Neuron (in vitro differentiated cells): Measurements from ENCODE around the gene TGFBR3L.

Source experiments
- H2AFZ ChIP-seq: one replicate; pipeline ENCODE4 v1.6.1; 2013; ENCODE audit warnings: low read depth, mild to moderate bottlenecking, inconsistent platforms, low read length, moderate library complexity
- H3K27me3 ChIP-seq: one replicate; pipeline ENCODE4 v1.6.1; 2013; ENCODE audit warnings: low read length; ENCODE audit not compliant: insufficient read depth
- H3K36me3 ChIP-seq: one replicate; pipeline ENCODE4 v1.6.1; 2013; ENCODE audit warnings: low read length; ENCODE audit not compliant: insufficient read depth
- H3K4me1 ChIP-seq: one replicate; pipeline ENCODE4 v1.6.1; 2013; ENCODE audit warnings: low read length; ENCODE audit not compliant: insufficient read depth
- H3K4me3 ChIP-seq: 2 replicates; pipeline ENCODE4 v1.5.1; 2013; ENCODE audit warnings: mild to moderate bottlenecking, low read length, moderate library complexity
- H3K9me3 ChIP-seq: one replicate; pipeline ENCODE4 v1.6.1; 2013; ENCODE audit warnings: low read length

Gene TGFBR3L

GRCh38 chr19:7872306-7873204 is 42.1 kb upstream of the TGFBR3L start:
- H3K36me3 ChIP-seq: peaks cover 9% of the 10 kb centered on the region
- peak overlapping the region; percentile 76 for H3K4me3 ChIP-seq
- H3K27me3 ChIP-seq: no peaks in the 10 kb centered on the region
- no peak overlapping the region for H2AFZ ChIP-seq
- H3K4me1 ChIP-seq: peaks cover 35% of the 10 kb centered on the region
- H3K9me3 ChIP-seq: no peaks in the 10 kb centered on the region

- no peak overlapping the region for H2AFZ ChIP-seq
- no peaks in the 10 kb centered on the region for H3K9me3 ChIP-seq
- peaks cover 6% of the 10 kb centered on the region for H3K36me3 ChIP-seq
- peak overlapping the region; percentile 76 for H3K4me3 ChIP-seq
- no peaks in the 10 kb centered on the region for H3K27me3 ChIP-seq
- peaks cover 35% of the 10 kb centered on the region for H3K4me1 ChIP-seq
These were observed 41.1 kb upstream of the TGFBR3L start for GRCh38 chr19:7873304-7874075.

- Histone ChIP-seq H3K4me1 (peaks cover 35% of the 10 kb centered on the region), H2AFZ (peak within 1 kb of the TSS; percentile 21), H3K27me3 (no peaks in the 10 kb centered on the region)
These were observed 40.3 kb upstream of the TGFBR3L start, which contains the start of gene PRR36 for GRCh38 chr19:7874076-7874896. Gene PRR36 (minus strand): TSS chr19:7874390. CDS start chr19:7873689, 701 bp downstream.

GRCh38 chr19:7874897-7875273 is 39.7 kb upstream of the TGFBR3L start:
- Histone ChIP-seq H2AFZ (peak overlapping the region; percentile 21), H3K9me3 (no peaks in the 10 kb centered on the region), H3K27me3 (no peaks in the 10 kb centered on the region), H3K4me1 (peaks cover 35% of the 10 kb centered on the region), H3K4me3 (peak overlapping the region; percentile 76), H3K36me3 (peaks cover 2% of the 10 kb centered on the region)

More at GRCh38 chr19:7874076-7874896, 40.3 kb upstream of the TGFBR3L start, which contains the start of gene PRR36:
- Histone ChIP-seq H3K9me3 (no peaks in the 10 kb centered on the region), H3K4me3 (peak within 1 kb of the TSS; percentile 76), H3K36me3 (peaks cover 2% of the 10 kb centered on the region)

GRCh38 chr19:7877249-7877836 is 37.3 kb upstream of the TGFBR3L start:
- no peaks in the 10 kb centered on the region for H3K27me3 ChIP-seq
- H3K4me3 ChIP-seq: no peak overlapping the region
- H3K4me1 ChIP-seq: peaks cover 18% of the 10 kb centered on the region
- H3K36me3 ChIP-seq: peaks cover 2% of the 10 kb centered on the region
- H3K9me3 ChIP-seq: no peaks in the 10 kb centered on the region
- no peak overlapping the region for H2AFZ ChIP-seq

- Histone ChIP-seq H3K36me3 (no peaks in the 10 kb centered on the region), H3K4me3 (no peak overlapping the region), H3K9me3 (no peaks in the 10 kb centered on the region), H3K4me1 (peaks cover 4% of the 10 kb centered on the region), H3K27me3 (no peaks in the 10 kb centered on the region), H2AFZ (no peak overlapping the region)
These were observed 35.4 kb upstream of the TGFBR3L start for GRCh38 chr19:7879111-7879807.

GRCh38 chr19:7879836-7880235 is 34.8 kb upstream of the TGFBR3L start:
- H3K4me3 ChIP-seq: no peak overlapping the region
- no peaks in the 10 kb centered on the region for H3K27me3 ChIP-seq

GRCh38 chr19:7881910-7882309 is 32.7 kb upstream of the TGFBR3L start:
- Histone ChIP-seq H3K36me3 (no peaks in the 10 kb centered on the region), H3K4me1 (no peaks in the 10 kb centered on the region), H3K27me3 (peaks cover 2% of the 10 kb centered on the region), H3K4me3 (no peak overlapping the region), H2AFZ (no peak overlapping the region), H3K9me3 (no peaks in the 10 kb centered on the region)

More at GRCh38 chr19:7879836-7880235, 34.8 kb upstream of the TGFBR3L start:
- H3K36me3 ChIP-seq: no peaks in the 10 kb centered on the region
- no peak overlapping the region for H2AFZ ChIP-seq
- peaks cover 2% of the 10 kb centered on the region for H3K4me1 ChIP-seq
- H3K9me3 ChIP-seq: no peaks in the 10 kb centered on the region

GRCh38 chr19:7883105-7883504 is 31.5 kb upstream of the TGFBR3L start:
- H3K36me3 ChIP-seq: no peaks in the 10 kb centered on the region
- no peak overlapping the region for H2AFZ ChIP-seq
- peaks cover 11% of the 10 kb centered on the region for H3K27me3 ChIP-seq
- no peak overlapping the region for H3K4me3 ChIP-seq
- no peaks in the 10 kb centered on the region for H3K9me3 ChIP-seq
- H3K4me1 ChIP-seq: no peaks in the 10 kb centered on the region

- Histone ChIP-seq H3K9me3 (no peaks in the 10 kb centered on the region), H3K4me3 (no peak overlapping the region), H3K27me3 (peaks cover 19% of the 10 kb centered on the region)
These were observed 30.6 kb upstream of the TGFBR3L start for GRCh38 chr19:7883796-7884570.

GRCh38 chr19:7885818-7886217 is 28.8 kb upstream of the TGFBR3L start:
- Histone ChIP-seq H3K27me3 (peaks cover 25% of the 10 kb centered on the region), H2AFZ (no peak overlapping the region), H3K4me1 (no peaks in the 10 kb centered on the region), H3K4me3 (no peak overlapping the region), H3K36me3 (no peaks in the 10 kb centered on the region), H3K9me3 (no peaks in the 10 kb centered on the region)

More at GRCh38 chr19:7883796-7884570, 30.6 kb upstream of the TGFBR3L start:
- no peak overlapping the region for H2AFZ ChIP-seq
- H3K4me1 ChIP-seq: no peaks in the 10 kb centered on the region
- H3K36me3 ChIP-seq: no peaks in the 10 kb centered on the region
